IPS-15b (cell line): ENCODE results near the gene FNTB.

Experiments used
- H3K27me3 ChIP-seq: one replicate; pipeline ENCODE4 v1.6.1; 2013; ENCODE audit warnings: low read length; ENCODE audit not compliant: control insufficient read depth, insufficient read depth
- H3K36me3 ChIP-seq: one replicate; pipeline ENCODE4 v1.6.1; 2013; ENCODE audit warnings: low read length; ENCODE audit not compliant: control insufficient read depth, insufficient read depth
- H3K4me1 ChIP-seq: one replicate; pipeline ENCODE4 v1.6.1; 2013; ENCODE audit warnings: mild to moderate bottlenecking, low read length; ENCODE audit not compliant: control insufficient read depth, insufficient read depth
- H3K4me3 ChIP-seq: one replicate; pipeline ENCODE4 v1.5.1; 2013; ENCODE audit warnings: low read depth, low read length
- H3K9ac ChIP-seq: one replicate; pipeline ENCODE4 v1.6.1; 2013; ENCODE audit warnings: low read depth, mild to moderate bottlenecking, low read length
- H3K9me3 ChIP-seq: one replicate; pipeline ENCODE4 v1.6.1; 2013; ENCODE audit warnings: mild to moderate bottlenecking, low read length; ENCODE audit not compliant: control insufficient read depth, insufficient read depth

Gene FNTB

GRCh38 chr14:65070471-65070976 is 83.8 kb downstream of the FNTB start:
- Histone ChIP-seq H3K4me3 (no peak overlapping the region), H3K27me3 (no peaks in the 10 kb centered on the region), H3K9ac (no peak overlapping the region), H3K9me3 (no peaks in the 10 kb centered on the region), H3K36me3 (no peaks in the 10 kb centered on the region), H3K4me1 (no peaks in the 10 kb centered on the region)

- H3K36me3 ChIP-seq, result peaks cover 7% of the 10 kb centered on the region
- H3K4me3 ChIP-seq, result no peak overlapping the region
- no peaks in the 10 kb centered on the region for H3K27me3 ChIP-seq
- H3K9me3 ChIP-seq, result no peaks in the 10 kb centered on the region
- H3K9ac ChIP-seq, result no peak overlapping the region
- H3K4me1 ChIP-seq, result no peaks in the 10 kb centered on the region
Measured at GRCh38 chr14:65071544-65071943, 84.8 kb downstream of the FNTB start.

- Histone ChIP-seq H3K4me1 (no peaks in the 10 kb centered on the region), H3K36me3 (peaks cover 12% of the 10 kb centered on the region), H3K9ac (no peak overlapping the region), H3K4me3 (no peak overlapping the region), H3K27me3 (no peaks in the 10 kb centered on the region), H3K9me3 (no peaks in the 10 kb centered on the region)
Measured at GRCh38 chr14:65072256-65072655, 85.6 kb downstream of the FNTB start.

GRCh38 chr14:65072937-65073336 is 86.2 kb downstream of the FNTB start:
- H3K36me3 ChIP-seq, result peaks cover 15% of the 10 kb centered on the region
- H3K27me3 ChIP-seq, result no peaks in the 10 kb centered on the region
- H3K4me3 ChIP-seq, result no peak overlapping the region

GRCh38 chr14:65073605-65074201 is 87.0 kb downstream of the FNTB start:
- Histone ChIP-seq H3K36me3 (peaks cover 15% of the 10 kb centered on the region), H3K4me1 (no peaks in the 10 kb centered on the region), H3K4me3 (no peak overlapping the region), H3K9ac (no peak overlapping the region), H3K27me3 (no peaks in the 10 kb centered on the region), H3K9me3 (no peaks in the 10 kb centered on the region)

More at GRCh38 chr14:65072937-65073336, 86.2 kb downstream of the FNTB start:
- Histone ChIP-seq H3K9me3 (no peaks in the 10 kb centered on the region), H3K4me1 (no peaks in the 10 kb centered on the region), H3K9ac (no peak overlapping the region)

GRCh38 chr14:65074449-65075150 is 87.9 kb downstream of the FNTB start:
- Histone ChIP-seq H3K9me3 (no peaks in the 10 kb centered on the region), H3K27me3 (no peaks in the 10 kb centered on the region), H3K9ac (no peak overlapping the region), H3K4me3 (no peak overlapping the region), H3K36me3 (peaks cover 21% of the 10 kb centered on the region), H3K4me1 (no peaks in the 10 kb centered on the region)

- H3K4me3 ChIP-seq, result no peak overlapping the region
- H3K27me3 ChIP-seq, result no peaks in the 10 kb centered on the region
- peaks cover 25% of the 10 kb centered on the region for H3K36me3 ChIP-seq
- H3K9me3 ChIP-seq, result no peaks in the 10 kb centered on the region
- no peaks in the 10 kb centered on the region for H3K4me1 ChIP-seq
- no peak overlapping the region for H3K9ac ChIP-seq
Measured at GRCh38 chr14:65075628-65076325, 89.1 kb downstream of the FNTB start.

- H3K4me1 ChIP-seq, result no peaks in the 10 kb centered on the region
- no peaks in the 10 kb centered on the region for H3K27me3 ChIP-seq
- no peak overlapping the region for H3K4me3 ChIP-seq
- peaks cover 25% of the 10 kb centered on the region for H3K36me3 ChIP-seq
- no peak overlapping the region for H3K9ac ChIP-seq
- no peaks in the 10 kb centered on the region for H3K9me3 ChIP-seq
Measured at GRCh38 chr14:65077318-65077717, 90.6 kb downstream of the FNTB start.

- Histone ChIP-seq H3K27me3 (no peaks in the 10 kb centered on the region), H3K4me3 (no peak overlapping the region), H3K9me3 (no peaks in the 10 kb centered on the region), H3K36me3 (peaks cover 25% of the 10 kb centered on the region), H3K4me1 (peaks cover 4% of the 10 kb centered on the region), H3K9ac (no peak overlapping the region)
Measured at GRCh38 chr14:65079201-65079600, 92.5 kb downstream of the FNTB start.

- Histone ChIP-seq H3K9me3 (no peaks in the 10 kb centered on the region), H3K36me3 (peaks cover 25% of the 10 kb centered on the region), H3K27me3 (no peaks in the 10 kb centered on the region), H3K4me1 (peaks cover 4% of the 10 kb centered on the region), H3K4me3 (no peak overlapping the region), H3K9ac (no peak overlapping the region)
Measured at GRCh38 chr14:65079768-65080167, 93.1 kb downstream of the FNTB start.

GRCh38 chr14:65080960-65081747 is 94.5 kb downstream of the FNTB start:
- Histone ChIP-seq H3K36me3 (peaks cover 23% of the 10 kb centered on the region), H3K4me1 (peaks cover 4% of the 10 kb centered on the region), H3K9me3 (no peaks in the 10 kb centered on the region), H3K27me3 (no peaks in the 10 kb centered on the region), H3K4me3 (no peak overlapping the region), H3K9ac (no peak overlapping the region)
